ENCODE measurements around the gene DNAJC1. TPM values are rescaled to one million over a fixed set of nuclear protein-coding genes. Genes with fewer than 3 reads are reported as not detected.

The DNAJC1 gene
- total RNA-seq, 1 experiment from 2014 or later, result 12.9 TPM

GRCh38 chr10:21950566-21950965 is 53.0 kb downstream of the DNAJC1 start:
- no peak for DNase-seq (ENCODE audit: low read depth, low spot score)
- intact Hi-C loops (cut with micrococcal nuclease; ENCODE audit: unreplicated experiment), result loop anchor here (10.0 kb wide), 2 partner anchors 206 to 456 kb away; no protein-coding TSS in a partner anchor
- CTCF ChIA-PET, result no interaction called here
- no TSS peak for BruUV-seq (replicated peaks)
- in situ Hi-C loops (cut with HindIII; ENCODE audit: low pct_unique_long_range_greater_than_20kb, low sequenced_read_pairs), result no loop called here
- Histone ChIP-seq H3K4me3 (ENCODE audit: low read depth in 2 of 2, low read length in 2 of 2) (no peak overlapping the region), H3K4me1 (ENCODE audit: control insufficient read depth, insufficient read depth, low read length) (no peaks in the 10 kb centered on the region; the same call in 1 of the 2 replicates), H3K27me3 (ENCODE audit: control insufficient read depth, insufficient read depth, low read length) (no peaks in the 10 kb centered on the region), H3K36me3 (ENCODE audit: control insufficient read depth, insufficient read depth, low read length) (no peaks in the 10 kb centered on the region), H3K27ac (ENCODE audit: low read length) (peak overlapping the region; percentile 39; the same call in 1 of the 2 replicates), H3K9me3 (ENCODE audit: control insufficient read depth, insufficient read depth, low read depth, low read length) (no peaks in the 10 kb centered on the region)
- no peak for ATAC-seq
- TF ChIP-seq TCF7L2 (IDR thresholded peaks at IDR 0.05; ENCODE audit: low read depth, low read length) (no peak), CTCF (IDR thresholded peaks at IDR 0.05) (no peak), REST (IDR thresholded peaks at IDR 0.05; ENCODE audit: insufficient read depth in 1 of 2, low read depth in 2 of 2, low read length in 1 of 2) (no peak), POLR2AphosphoS5 (IDR thresholded peaks at IDR 0.05; ENCODE audit: low read depth, low read length) (no peak), SIN3A (IDR thresholded peaks at IDR 0.05; ENCODE audit: borderline replicate concordance, insufficient read depth, low read depth, low read length) (no peak)
- POLR2A ChIA-PET, result no interaction called here

- POLR2A ChIA-PET, result no interaction called here
- in situ Hi-C loops (cut with HindIII; ENCODE audit: low pct_unique_long_range_greater_than_20kb, low sequenced_read_pairs) (no loop called here), intact Hi-C loops (cut with micrococcal nuclease; ENCODE audit: unreplicated experiment) (no loop called here)
- peaks cover 6% of the 10 kb centered on the region; the same call in 1 of the 2 replicates for H3K4me1 ChIP-seq (ENCODE audit: control insufficient read depth, insufficient read depth, low read length)
- CTCF ChIA-PET, result no interaction called here
- TF ChIP-seq TCF7L2 (IDR thresholded peaks at IDR 0.05; ENCODE audit: low read depth, low read length) (no peak), POLR2AphosphoS5 (IDR thresholded peaks at IDR 0.05; ENCODE audit: low read depth, low read length) (no peak)
- no TSS peak for BruUV-seq (replicated peaks)
- no peaks in the 10 kb centered on the region for H3K36me3 ChIP-seq (ENCODE audit: control insufficient read depth, insufficient read depth, low read length)
- ATAC-seq (no peak), DNase-seq (ENCODE audit: low read depth, low spot score) (no peak)
- no peaks in the 10 kb centered on the region for H3K27me3 ChIP-seq (ENCODE audit: control insufficient read depth, insufficient read depth, low read length)
- H3K27ac ChIP-seq (ENCODE audit: low read length), result no peak overlapping the region
- no peak overlapping the region for H3K4me3 ChIP-seq (ENCODE audit: low read depth in 2 of 2, low read length in 2 of 2)
- no peaks in the 10 kb centered on the region for H3K9me3 ChIP-seq (ENCODE audit: control insufficient read depth, insufficient read depth, low read depth, low read length)
Measured at GRCh38 chr10:21946946-21947345, 56.6 kb downstream of the DNAJC1 start.

- ChIA-PET CTCF (interaction anchor here (0.5 kb wide), 1 partner anchor 483 kb away, joined by 3 read pairs; no protein-coding TSS in a partner anchor), POLR2A (no interaction called here)
- ATAC-seq (no peak), DNase-seq (ENCODE audit: low read depth, low spot score) (no peak)
- no peak for TF ChIP-seq REST (IDR thresholded peaks at IDR 0.05; ENCODE audit: insufficient read depth in 1 of 2, low read depth in 2 of 2, low read length in 1 of 2)
- TF ChIP-seq CTCF (IDR thresholded peaks at IDR 0.05), result no peak
- no peak for TF ChIP-seq TCF7L2 (IDR thresholded peaks at IDR 0.05; ENCODE audit: low read depth, low read length)
- no peak for TF ChIP-seq POLR2AphosphoS5 (IDR thresholded peaks at IDR 0.05; ENCODE audit: low read depth, low read length)
- TF ChIP-seq SIN3A (IDR thresholded peaks at IDR 0.05; ENCODE audit: borderline replicate concordance, insufficient read depth, low read depth, low read length), result no peak
- no peaks in the 10 kb centered on the region for H3K36me3 ChIP-seq (ENCODE audit: control insufficient read depth, insufficient read depth, low read length)
- peaks cover 6% of the 10 kb centered on the region; the same call in 1 of the 2 replicates for H3K4me1 ChIP-seq (ENCODE audit: control insufficient read depth, insufficient read depth, low read length)
- intact Hi-C loops (cut with micrococcal nuclease; ENCODE audit: unreplicated experiment), result no loop called here
- in situ Hi-C loops (cut with HindIII; ENCODE audit: low pct_unique_long_range_greater_than_20kb, low sequenced_read_pairs), result no loop called here
- H3K9me3 ChIP-seq (ENCODE audit: control insufficient read depth, insufficient read depth, low read depth, low read length), result no peaks in the 10 kb centered on the region
- H3K27ac ChIP-seq (ENCODE audit: low read length), result no peak overlapping the region
- H3K27me3 ChIP-seq (ENCODE audit: control insufficient read depth, insufficient read depth, low read length), result no peaks in the 10 kb centered on the region
- BruUV-seq (replicated peaks), result no TSS peak
- H3K4me3 ChIP-seq (ENCODE audit: low read depth in 2 of 2, low read length in 2 of 2), result no peak overlapping the region
Measured at GRCh38 chr10:21944727-21945386, 58.7 kb downstream of the DNAJC1 start.

Data from Panc1 (cell line).